ENCODE data around the gene PIP4K2C. TPM values are rescaled to one million over a fixed set of nuclear protein-coding genes. Genes with fewer than 3 reads are reported as not detected.

PIP4K2C gene
- total RNA-seq, 1 donor from 2014 or later, result 24.6 TPM

DNA sequence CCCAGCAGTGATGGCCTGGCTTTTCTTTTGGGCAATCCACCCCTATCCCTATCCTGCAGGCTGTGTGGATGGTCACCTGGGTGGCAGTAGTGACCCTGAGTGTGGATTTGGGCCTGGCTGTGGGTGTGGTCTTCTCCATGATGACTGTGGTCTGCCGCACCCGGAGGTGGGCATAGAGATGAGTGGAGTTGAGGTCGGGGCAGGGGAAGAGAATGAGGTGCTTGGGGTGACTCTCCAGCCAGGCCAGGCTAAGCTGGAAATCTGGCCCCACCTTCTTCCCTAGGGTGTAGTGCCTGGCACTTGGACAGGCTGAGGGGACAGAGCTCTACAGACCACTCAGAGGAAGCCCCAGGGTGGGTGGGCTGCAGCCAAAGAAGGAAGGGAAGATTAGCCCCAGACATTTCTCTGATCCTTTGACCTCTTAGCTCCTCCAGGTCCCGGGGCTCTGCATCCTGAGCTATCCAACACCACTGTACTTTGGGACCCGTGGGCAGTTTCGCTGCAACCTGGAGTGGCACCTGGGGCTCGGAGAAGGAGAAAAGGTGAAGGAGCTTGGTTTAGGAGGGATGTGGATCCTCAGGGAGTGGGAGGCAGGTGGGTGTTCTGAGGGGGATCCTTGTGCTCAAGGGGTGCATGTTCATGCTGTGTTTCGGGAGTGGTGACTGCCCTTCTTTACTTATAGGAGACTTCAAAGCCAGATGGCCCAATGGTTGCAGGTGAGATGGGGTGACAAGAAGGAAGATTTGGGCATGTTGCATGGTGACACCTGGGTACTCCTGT is 33.6 kb downstream of the PIP4K2C start:
- H3K4me1 Mint-ChIP-seq (ENCODE audit: low read depth), result peaks cover 14% of the 10 kb centered on the region
- H3K4me3 Mint-ChIP-seq (ENCODE audit: low read depth), result no peak overlapping the region
- H3K27me3 Mint-ChIP-seq (ENCODE audit: low read depth), result peaks cover 90% of the 10 kb centered on the region
- intact Hi-C loops (cut with micrococcal nuclease), result loop anchor here (5.0 kb wide), 1 partner anchor 382 kb away; no protein-coding TSS in a partner anchor
- peaks cover 3% of the 10 kb centered on the region for H3K36me3 Mint-ChIP-seq (ENCODE audit: low read depth)
- no peaks in the 10 kb centered on the region for H3K9me3 Mint-ChIP-seq
- DNase-seq (ENCODE audit: low spot score), result no peak
- no peak overlapping the region for H3K27ac Mint-ChIP-seq

- H3K36me3 Mint-ChIP-seq (ENCODE audit: low read depth), result peaks cover 3% of the 10 kb centered on the region
- peaks cover 14% of the 10 kb centered on the region for H3K4me1 Mint-ChIP-seq (ENCODE audit: low read depth)
- H3K27ac Mint-ChIP-seq, result no peak overlapping the region
- H3K4me3 Mint-ChIP-seq (ENCODE audit: low read depth), result no peak overlapping the region
- intact Hi-C loops (cut with micrococcal nuclease), result no loop called here
- no peaks in the 10 kb centered on the region for H3K9me3 Mint-ChIP-seq
- H3K27me3 Mint-ChIP-seq (ENCODE audit: low read depth), result peaks cover 88% of the 10 kb centered on the region
- DNase-seq (ENCODE audit: low spot score), result no peak
These were observed 34.5 kb downstream of the PIP4K2C start for GRCh38 chr12:57625261-57626032.

GRCh38 chr12:57626111-57626920 is 35.3 kb downstream of the PIP4K2C start:
- DNase-seq (ENCODE audit: low spot score), result no peak
- intact Hi-C loops (cut with micrococcal nuclease), result no loop called here
- peaks cover 88% of the 10 kb centered on the region for H3K27me3 Mint-ChIP-seq (ENCODE audit: low read depth)
- no peak overlapping the region for H3K27ac Mint-ChIP-seq
- peaks cover 3% of the 10 kb centered on the region for H3K36me3 Mint-ChIP-seq (ENCODE audit: low read depth)
- peaks cover 8% of the 10 kb centered on the region for H3K4me1 Mint-ChIP-seq (ENCODE audit: low read depth)
- no peaks in the 10 kb centered on the region for H3K9me3 Mint-ChIP-seq
- H3K4me3 Mint-ChIP-seq (ENCODE audit: low read depth), result no peak overlapping the region

DNA sequence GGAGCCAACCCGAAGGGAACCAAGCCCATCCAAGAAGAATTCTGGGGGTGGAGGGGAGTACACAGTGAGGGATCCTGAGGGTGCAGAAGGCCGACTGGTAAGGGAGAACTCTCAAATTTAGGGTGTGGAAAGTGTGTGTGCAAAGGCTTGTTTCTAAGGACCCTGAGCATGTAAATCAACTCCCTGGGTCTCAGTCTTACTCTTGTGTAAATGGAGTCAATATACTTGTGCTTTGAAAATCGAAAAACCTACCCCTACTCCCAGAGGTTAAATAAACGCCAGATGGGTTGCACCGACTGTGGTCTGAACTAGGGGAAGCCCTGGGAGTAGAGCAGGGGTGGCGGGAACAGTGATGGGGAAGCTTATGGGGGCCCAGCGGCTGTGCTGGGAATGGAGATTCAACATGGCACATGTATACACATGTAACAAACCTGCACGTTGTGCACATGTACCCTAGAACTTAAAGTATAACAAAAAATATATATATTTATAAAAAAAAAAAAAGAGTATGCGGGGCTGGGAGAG is 36.0 kb downstream of the PIP4K2C start:
- peaks cover 88% of the 10 kb centered on the region for H3K27me3 Mint-ChIP-seq (ENCODE audit: low read depth)
- intact Hi-C loops (cut with micrococcal nuclease), result no loop called here
- H3K36me3 Mint-ChIP-seq (ENCODE audit: low read depth), result peaks cover 3% of the 10 kb centered on the region

GRCh38 chr12:57627501-57628279 is 36.7 kb downstream of the PIP4K2C start:
- peaks cover 3% of the 10 kb centered on the region for H3K4me1 Mint-ChIP-seq (ENCODE audit: low read depth)
- intact Hi-C loops (cut with micrococcal nuclease), result no loop called here
- no peaks in the 10 kb centered on the region for H3K9me3 Mint-ChIP-seq
- peaks cover 84% of the 10 kb centered on the region for H3K27me3 Mint-ChIP-seq (ENCODE audit: low read depth)
- H3K4me3 Mint-ChIP-seq (ENCODE audit: low read depth), result no peak overlapping the region
- H3K36me3 Mint-ChIP-seq (ENCODE audit: low read depth), result peaks cover 3% of the 10 kb centered on the region
- H3K27ac Mint-ChIP-seq, result no peak overlapping the region
- no peak for DNase-seq (ENCODE audit: low spot score)

More for the DNA sequence above, 36.0 kb downstream of the PIP4K2C start:
- Mint-ChIP-seq H3K4me3 (ENCODE audit: low read depth) (no peak overlapping the region), H3K4me1 (ENCODE audit: low read depth) (peaks cover 6% of the 10 kb centered on the region), H3K9me3 (no peaks in the 10 kb centered on the region), H3K27ac (no peak overlapping the region)
- no peak for DNase-seq (ENCODE audit: low spot score)

DNA sequence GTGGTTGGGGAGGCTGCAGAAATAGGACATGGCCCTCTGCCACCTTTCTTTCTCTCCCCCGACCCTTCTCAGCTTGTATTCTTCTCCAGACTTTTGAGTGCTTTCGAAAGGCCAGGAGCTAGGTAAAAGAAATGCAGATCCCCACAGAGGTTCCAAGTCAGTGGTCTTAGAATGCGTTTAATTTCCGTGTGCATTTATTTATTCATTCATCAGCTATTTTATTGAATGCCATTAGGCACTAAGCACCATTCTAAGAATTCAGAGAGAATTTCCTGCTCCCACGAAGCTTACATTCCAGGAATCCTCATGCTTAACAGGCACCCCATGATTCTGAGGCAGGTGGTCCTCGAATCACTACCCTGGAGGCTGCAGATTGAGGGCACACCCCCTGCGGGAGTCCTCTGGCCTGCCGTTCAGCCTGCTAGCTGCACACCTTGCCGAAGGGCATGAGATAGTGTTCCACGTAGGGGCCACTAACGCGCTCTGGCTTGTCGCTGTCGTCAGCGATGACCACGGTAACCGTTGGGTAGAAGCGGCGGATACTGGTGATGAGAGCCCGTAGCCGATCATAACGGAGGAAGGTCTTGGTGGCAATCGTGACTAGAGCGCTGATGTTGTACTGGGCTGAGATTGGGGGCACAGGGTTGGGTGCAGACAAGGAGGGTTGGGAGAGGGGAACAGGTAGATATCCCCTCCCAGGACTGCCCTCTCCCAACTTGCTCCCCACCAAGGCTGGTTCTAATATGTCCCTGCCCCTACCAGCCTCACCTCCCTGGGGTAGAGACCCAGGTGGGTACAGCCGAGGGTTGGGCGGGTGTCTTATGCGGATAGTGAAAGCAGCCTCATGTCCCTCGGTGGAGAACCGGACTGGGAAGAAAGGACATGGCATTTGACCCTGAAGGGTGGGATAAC is 37.5 kb downstream of the PIP4K2C start:
- DNase-seq (ENCODE audit: low spot score), result no peak

GRCh38 chr12:57629897-57630471 is 39.0 kb downstream of the PIP4K2C start:
- Mint-ChIP-seq H3K27me3 (ENCODE audit: low read depth) (peaks cover 76% of the 10 kb centered on the region), H3K4me1 (ENCODE audit: low read depth) (peaks cover 5% of the 10 kb centered on the region), H3K36me3 (ENCODE audit: low read depth) (peaks cover 3% of the 10 kb centered on the region), H3K4me3 (ENCODE audit: low read depth) (no peak overlapping the region), H3K27ac (no peak overlapping the region), H3K9me3 (no peaks in the 10 kb centered on the region)
- no peak for DNase-seq (ENCODE audit: low spot score)
- intact Hi-C loops (cut with micrococcal nuclease), result loop anchor here (5.0 kb wide), 2 partner anchors 112 to 403 kb away; partner anchors contain the start of gene SHMT2

More for the DNA sequence above, 37.5 kb downstream of the PIP4K2C start:
- Mint-ChIP-seq H3K4me3 (ENCODE audit: low read depth) (no peak overlapping the region), H3K36me3 (ENCODE audit: low read depth) (peaks cover 3% of the 10 kb centered on the region), H3K9me3 (no peaks in the 10 kb centered on the region), H3K4me1 (ENCODE audit: low read depth) (peaks cover 4% of the 10 kb centered on the region), H3K27me3 (ENCODE audit: low read depth) (peaks cover 81% of the 10 kb centered on the region), H3K27ac (no peak overlapping the region)
- intact Hi-C loops (cut with micrococcal nuclease), result no loop called here

- Mint-ChIP-seq H3K27ac (no peak overlapping the region), H3K4me1 (ENCODE audit: low read depth) (peaks cover 5% of the 10 kb centered on the region), H3K27me3 (ENCODE audit: low read depth) (peaks cover 71% of the 10 kb centered on the region), H3K9me3 (no peaks in the 10 kb centered on the region), H3K4me3 (ENCODE audit: low read depth) (no peak overlapping the region), H3K36me3 (ENCODE audit: low read depth) (peaks cover 3% of the 10 kb centered on the region)
- intact Hi-C loops (cut with micrococcal nuclease), result loop anchor here (5.0 kb wide), 2 partner anchors 111 to 404 kb away; partner anchors contain the start of gene SHMT2
- DNase-seq (ENCODE audit: low spot score), result no peak
These were observed 40.0 kb downstream of the PIP4K2C start for GRCh38 chr12:57630891-57631433.

- intact Hi-C loops (cut with micrococcal nuclease), result loop anchor here (2.0 to 5.0 kb wide), 3 partner anchors 63 to 404 kb away; partner anchors contain the start of genes OS9 and SHMT2
- H3K4me1 Mint-ChIP-seq (ENCODE audit: low read depth), result peaks cover 5% of the 10 kb centered on the region
These were observed 40.6 kb downstream of the PIP4K2C start for GRCh38 chr12:57631566-57632072.

GRCh38 chr12:57632073-57632957 is 41.3 kb downstream of the PIP4K2C start:
- H3K27me3 Mint-ChIP-seq (ENCODE audit: low read depth), result peaks cover 61% of the 10 kb centered on the region
- H3K9me3 Mint-ChIP-seq, result no peaks in the 10 kb centered on the region
- peaks cover 3% of the 10 kb centered on the region for H3K36me3 Mint-ChIP-seq (ENCODE audit: low read depth)
- peaks cover 5% of the 10 kb centered on the region for H3K4me1 Mint-ChIP-seq (ENCODE audit: low read depth)
- DNase-seq (ENCODE audit: low spot score), result no peak
- H3K4me3 Mint-ChIP-seq (ENCODE audit: low read depth), result peak overlapping the region; percentile 74
- no peak overlapping the region for H3K27ac Mint-ChIP-seq
- intact Hi-C loops (cut with micrococcal nuclease), result loop anchor here (2.0 to 5.0 kb wide), 3 partner anchors 62 to 405 kb away; partner anchors contain the start of genes OS9 and SHMT2

More at GRCh38 chr12:57631566-57632072, 40.6 kb downstream of the PIP4K2C start:
- no peak for DNase-seq (ENCODE audit: low spot score)
- Mint-ChIP-seq H3K9me3 (no peaks in the 10 kb centered on the region), H3K27me3 (ENCODE audit: low read depth) (peaks cover 65% of the 10 kb centered on the region), H3K36me3 (ENCODE audit: low read depth) (peaks cover 3% of the 10 kb centered on the region), H3K4me3 (ENCODE audit: low read depth) (peak overlapping the region; percentile 74), H3K27ac (no peak overlapping the region)

All from activated T-helper 2 cell treated with anti-CD3 and anti-CD28 coated beads, Interferon-gamma antibody, Interleukin-2, Interleukin-4, amounts not matched to agents 10 μg/mL and 5 μg/mL and 100 μg/mL, durations not matched to agents 14 hours and 24 hours and 36 hours (primary cell).